GM18868 (cell line): ENCODE data around the gene PTCD2.

Source experiments
- ATAC-seq: cut with Tn5 transposase; IDR thresholded peaks from one replicate; pipeline ENCODE4 v1.9.1; 2021; ENCODE audit warnings: mild to moderate bottlenecking, moderate library complexity; ENCODE audit not compliant: unreplicated experiment

PTCD2 gene

GRCh38 chr5:72408603-72409002 lies 88.4 kb downstream of the PTCD2 start:
- no peak for ATAC-seq

- ATAC-seq = no peak
Observed at GRCh38 chr5:72410688-72411295, 90.6 kb downstream of the PTCD2 start.

- ATAC-seq = no peak
Observed at GRCh38 chr5:72412283-72413055, 92.3 kb downstream of the PTCD2 start.

GRCh38 chr5:72415616-72416325 lies 95.6 kb downstream of the PTCD2 start:
- no peak for ATAC-seq

GRCh38 chr5:72417333-72418062 lies 97.3 kb downstream of the PTCD2 start:
- ATAC-seq = no peak
